OCI-LY7 (cell line): Measurements from ENCODE around the gene WBP4. TPM values are rescaled to one million over a fixed set of nuclear protein-coding genes. Genes with fewer than 3 reads are reported as not detected.
A peak's percentile ranks its signal among the peaks of the same experiment; 100 is the strongest.

Source experiments
- BruUV-seq: library from RNA; stranded (reverse); fragments of 400-500 nt; replicated peaks from 2 replicates; lab custom pipeline; 2021; lab: Mats Ljungman, UMichigan
- CTCF ChIA-PET: fragments of 300-600 bp; sonication (Branson Sonifier 250); formaldehyde crosslinking; loops from one replicate; lab custom pipeline; 2022; ENCODE audit warnings: antibody characterized with exemption; ENCODE audit not compliant: unreplicated experiment; lab: Charles Lee
- POLR2A ChIA-PET: fragments of 300-600 bp; sonication (Branson Sonifier 250); formaldehyde crosslinking; loops from one replicate; lab custom pipeline; 2022; ENCODE audit warnings: antibody characterized with exemption; lab: Charles Lee
- DNase-seq: peaks from one replicate; pipeline ENCODE4 v3.0.0-alpha.2; 2015; ENCODE audit warnings: low spot score
- H2AFZ ChIP-seq: fragments of 200-600 bp; sonication (generic), shearing (Covaris generic); 2 replicates; pipeline ENCODE4 v1.6.1; 2014; ENCODE audit warnings: mild to moderate bottlenecking, antibody characterized with exemption, low read length, moderate library complexity
- H3K27ac ChIP-seq: fragments of 200-600 bp; sonication (generic); 2 replicates; pipeline ENCODE4 v1.5.1; 2014; ENCODE audit warnings: mixed run types, low read depth, mild to moderate bottlenecking, moderate library complexity, low read length, inconsistent platforms; ENCODE audit not compliant: poor library complexity, severe bottlenecking
- H3K36me3 ChIP-seq: fragments of 200-600 bp; sonication (generic); 2 replicates; pipeline ENCODE4 v1.6.1; 2014; ENCODE audit warnings: mild to moderate bottlenecking, antibody characterized with exemption, low read length, moderate library complexity, mixed read lengths; ENCODE audit not compliant: insufficient read depth
- H3K4me1 ChIP-seq: fragments of 200-600 bp; sonication (generic); 2 replicates; pipeline ENCODE4 v1.5.1; 2014; ENCODE audit warnings: mild to moderate bottlenecking, low read length; ENCODE audit not compliant: insufficient read depth, poor library complexity, severe bottlenecking
- H3K4me2 ChIP-seq: fragments of 200-600 bp; sonication (generic); 2 replicates; pipeline ENCODE4 v1.6.1; 2014; ENCODE audit warnings: mild to moderate bottlenecking, low read length
- H3K4me3 ChIP-seq: fragments of 200-600 bp; sonication (generic); 2 replicates; pipeline ENCODE4 v1.5.1; 2014; ENCODE audit warnings: mild to moderate bottlenecking, low read depth, low read length; ENCODE audit not compliant: poor library complexity, severe bottlenecking
- H3K79me2 ChIP-seq: fragments of 200-600 bp; sonication (generic); 2 replicates; pipeline ENCODE4 v1.6.1; 2016; ENCODE audit warnings: low read depth, mild to moderate bottlenecking, low read length, moderate library complexity, mixed read lengths; ENCODE audit not compliant: insufficient read depth
- H3K9me2 ChIP-seq: fragments of 200-600 bp; sonication (generic); 2 replicates; pipeline ENCODE4 v1.6.1; 2016; ENCODE audit warnings: mild to moderate bottlenecking, low read length, mixed read lengths; ENCODE audit not compliant: insufficient read depth
- H3K9me3 ChIP-seq: fragments of 200-600 bp; sonication (generic); 2 replicates; pipeline ENCODE4 v1.6.1; 2014; ENCODE audit warnings: mild to moderate bottlenecking, mixed run types, low read length, mixed read lengths
- H4K20me1 ChIP-seq: fragments of 200-600 bp; sonication (generic); 2 replicates; pipeline ENCODE4 v1.6.1; 2014; ENCODE audit warnings: mild to moderate bottlenecking, antibody characterized with exemption, low read length, moderate library complexity, mixed read lengths; ENCODE audit not compliant: insufficient read depth
- EZH2phosphoT487 ChIP-seq: fragments of 200-600 bp; sonication (generic); IDR thresholded peaks from 2 replicates; pipeline ENCODE4 v1.6.1; 2018; ENCODE audit warnings: low read depth, borderline replicate concordance, mild to moderate bottlenecking, mixed run types, antibody characterized with exemption, low read length, moderate library complexity, mixed read lengths
- intact Hi-C: fragments of 100-400 bp; cut with micrococcal nuclease; formaldehyde crosslinking; loops from one replicate; pipeline ENCODE4 v1.10.0; 2022; ENCODE audit not compliant: unreplicated experiment
- total RNA-seq, 2 experiments: library from RNA; depleted of rRNA in 1 of 2; stranded (reverse); fragments of >200 nt in 1 of 2; shearing (Covaris generic) in 1 of 2; gene quantifications; 2 replicates each; pipeline ENCODE4 v1.2.3, GENCODE V29; 2014 to 2022
- TF ChIP-seq, protein P1 (sequence below): fragments of 200-600 bp; sonication (generic); conservative IDR thresholded peaks from 2 replicates; pipeline ENCODE4 v1.5.1; 2014; ENCODE audit warnings: mild to moderate bottlenecking, antibody characterized with exemption, low read length, moderate library complexity, mixed read lengths

The WBP4 gene
- total RNA-seq, 2 experiments from 2014 or later, result 5.9 to 7.3 TPM

DNA sequence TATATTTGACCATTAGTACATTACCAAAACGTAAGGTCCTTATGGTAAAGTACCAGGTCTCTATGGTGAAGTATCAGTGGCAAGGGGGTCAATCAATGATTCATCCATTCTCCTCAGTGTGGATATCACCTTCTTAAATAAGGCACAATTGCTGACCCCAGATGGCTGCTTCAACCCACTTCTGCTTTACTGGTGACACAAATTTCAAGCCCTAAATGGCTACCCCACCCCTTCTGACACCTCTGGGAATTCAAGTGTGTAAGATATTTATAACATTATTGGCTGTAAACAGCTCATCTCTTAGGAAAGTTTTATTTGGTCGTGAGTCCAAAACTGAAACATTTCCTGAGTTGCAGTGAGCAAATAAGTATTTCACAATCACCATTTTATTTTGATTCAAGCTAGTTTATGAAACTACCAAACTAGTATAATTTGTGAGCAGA, 7.9 kb upstream of the WBP4 start:
- Histone ChIP-seq H3K4me3 (peak overlapping the region; percentile 64), H3K79me2 (peaks cover 100% of the 10 kb centered on the region), H3K4me2 (peak overlapping the region; percentile 86), H3K36me3 (peaks cover 31% of the 10 kb centered on the region), H4K20me1 (no peaks in the 10 kb centered on the region), H3K9me2 (no peaks in the 10 kb centered on the region), H2AFZ (peak overlapping the region; percentile 68; the same call in 1 of the 2 replicates), H3K27ac (peak overlapping the region; percentile 75), H3K4me1 (peaks cover 90% of the 10 kb centered on the region), H3K9me3 (peaks cover 5% of the 10 kb centered on the region; the same call in 1 of the 2 replicates)
- no TSS peak for BruUV-seq
- intact Hi-C loops, result no loop called here
- TF ChIP-seq, protein P1, sequence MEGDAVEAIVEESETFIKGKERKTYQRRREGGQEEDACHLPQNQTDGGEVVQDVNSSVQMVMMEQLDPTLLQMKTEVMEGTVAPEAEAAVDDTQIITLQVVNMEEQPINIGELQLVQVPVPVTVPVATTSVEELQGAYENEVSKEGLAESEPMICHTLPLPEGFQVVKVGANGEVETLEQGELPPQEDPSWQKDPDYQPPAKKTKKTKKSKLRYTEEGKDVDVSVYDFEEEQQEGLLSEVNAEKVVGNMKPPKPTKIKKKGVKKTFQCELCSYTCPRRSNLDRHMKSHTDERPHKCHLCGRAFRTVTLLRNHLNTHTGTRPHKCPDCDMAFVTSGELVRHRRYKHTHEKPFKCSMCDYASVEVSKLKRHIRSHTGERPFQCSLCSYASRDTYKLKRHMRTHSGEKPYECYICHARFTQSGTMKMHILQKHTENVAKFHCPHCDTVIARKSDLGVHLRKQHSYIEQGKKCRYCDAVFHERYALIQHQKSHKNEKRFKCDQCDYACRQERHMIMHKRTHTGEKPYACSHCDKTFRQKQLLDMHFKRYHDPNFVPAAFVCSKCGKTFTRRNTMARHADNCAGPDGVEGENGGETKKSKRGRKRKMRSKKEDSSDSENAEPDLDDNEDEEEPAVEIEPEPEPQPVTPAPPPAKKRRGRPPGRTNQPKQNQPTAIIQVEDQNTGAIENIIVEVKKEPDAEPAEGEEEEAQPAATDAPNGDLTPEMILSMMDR, result no peak
- TF ChIP-seq EZH2phosphoT487, result no peak
- peak; percentile 71 for DNase-seq
- ChIA-PET POLR2A (interaction anchor here (0.7 to 4.6 kb wide), 16 partner anchors 18 to 851 kb away, joined by 3 to 46 read pairs (median 4); partner anchors contain the start of gene ELF1), CTCF (no interaction called here)

DNA sequence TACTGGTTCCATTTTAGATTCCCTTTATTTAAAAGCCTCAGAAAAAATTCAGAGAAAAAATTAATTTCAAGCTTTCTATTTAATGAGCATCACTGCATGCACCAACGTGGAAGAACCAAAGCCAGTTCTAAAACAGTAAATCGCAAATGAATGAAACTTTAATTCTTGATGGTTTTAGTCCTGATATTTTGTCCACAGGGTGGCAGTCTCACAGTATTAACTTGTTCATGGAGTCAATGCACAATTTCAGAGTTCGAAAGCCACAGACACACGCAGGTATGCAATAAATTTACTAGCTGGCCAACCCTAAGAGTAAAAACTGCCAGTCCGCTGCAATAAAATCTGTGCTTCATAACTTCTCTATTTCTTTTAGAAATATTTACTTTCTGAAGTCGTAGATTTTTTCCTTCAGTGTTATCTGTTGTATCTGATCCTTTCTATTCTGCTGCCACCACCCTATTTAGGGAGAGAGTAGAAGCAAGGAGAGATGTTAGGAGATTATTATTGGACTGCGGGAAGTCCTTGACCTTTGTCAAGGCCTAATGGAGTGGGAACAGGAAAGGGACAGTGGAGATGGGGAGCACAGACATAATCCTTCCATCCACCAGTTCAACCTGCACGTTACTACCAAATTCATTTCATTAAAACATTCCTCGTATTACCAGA, 7.0 kb upstream of the WBP4 start:
- CTCF ChIA-PET, result interaction anchor here (1.5 kb wide), 1 partner anchor 266 kb away, joined by 3 read pairs; no protein-coding TSS in a partner anchor
- no TSS peak for BruUV-seq
- peak overlapping the region; percentile 64 for H3K4me3 ChIP-seq
- H2AFZ ChIP-seq, result peak overlapping the region; percentile 68; the same call in 1 of the 2 replicates
- peak overlapping the region; percentile 86 for H3K4me2 ChIP-seq
- peak; percentile 84 for DNase-seq
- no peaks in the 10 kb centered on the region for H4K20me1 ChIP-seq
- H3K4me1 ChIP-seq, result peaks cover 94% of the 10 kb centered on the region
- H3K9me3 ChIP-seq, result no peaks in the 10 kb centered on the region
- peaks cover 100% of the 10 kb centered on the region for H3K79me2 ChIP-seq
- H3K9me2 ChIP-seq, result no peaks in the 10 kb centered on the region
- no peak for TF ChIP-seq EZH2phosphoT487
- TF ChIP-seq, protein P1, result peak; percentile 94
- intact Hi-C loops, result loop anchor here (2.0 kb wide), 1 partner anchor 74 kb away; no protein-coding TSS in a partner anchor
- peaks cover 22% of the 10 kb centered on the region for H3K36me3 ChIP-seq
- H3K27ac ChIP-seq, result peak overlapping the region; percentile 75
- POLR2A ChIA-PET, result interaction anchor here (0.7 to 4.6 kb wide), 15 partner anchors 29 to 1246 kb away, joined by 3 to 46 read pairs (median 4); partner anchors contain the start of gene ELF1
